Osteocyte (in vitro differentiated cells): Measurements from ENCODE around the gene NPDC1. TPM values are rescaled to one million over a fixed set of nuclear protein-coding genes. Genes with fewer than 3 reads are reported as not detected.
"Not testable (repeated sequence)": the region's sequence is repeated elsewhere in the genome, so short reads cannot be mapped to it uniquely, and the experiment has no call there.

Experiments
- DNase-seq: peaks from one replicate; pipeline ENCODE4 v3.0.0; 2021; ENCODE audit warnings: mixed read lengths; ENCODE audit not compliant: unreplicated experiment; ENCODE audit errors: extremely low spot score
- H3K27ac Mint-ChIP-seq: one replicate; pipeline ENCODE4 v1.8.0; 2021; ENCODE audit warnings: mild to moderate bottlenecking, mixed read lengths; ENCODE audit not compliant: unreplicated experiment
- H3K27me3 Mint-ChIP-seq: one replicate; pipeline ENCODE4 v1.8.0; 2021; ENCODE audit warnings: mixed read lengths; ENCODE audit not compliant: unreplicated experiment
- H3K36me3 Mint-ChIP-seq: one replicate; pipeline ENCODE4 v1.8.0; 2021; ENCODE audit warnings: mixed read lengths; ENCODE audit not compliant: unreplicated experiment
- H3K4me1 Mint-ChIP-seq: one replicate; pipeline ENCODE4 v1.8.0; 2021; ENCODE audit warnings: mixed read lengths; ENCODE audit not compliant: unreplicated experiment
- H3K4me3 Mint-ChIP-seq: one replicate; pipeline ENCODE4 v1.8.0; 2021; ENCODE audit warnings: mild to moderate bottlenecking, moderate library complexity, mixed read lengths; ENCODE audit not compliant: unreplicated experiment
- H3K9me3 Mint-ChIP-seq: one replicate; pipeline ENCODE4 v1.8.0; 2021; ENCODE audit warnings: mixed read lengths; ENCODE audit not compliant: unreplicated experiment
- CTCF ChIP-seq: fragments of 200-600 bp; sonication (generic); IDR thresholded peaks from 2 replicates; pipeline ENCODE4 v1.5.0; 2021; ENCODE audit warnings: antibody characterized with exemption, mild to moderate bottlenecking, moderate library complexity
- total RNA-seq: library from RNA; stranded (reverse); gene quantifications from 2 replicates; pipeline ENCODE4 v1.2.1, GENCODE V29; 2021

Gene NPDC1
- total RNA-seq, 1 donor from 2014 or later: 91.0 TPM

GRCh38 chr9:137065336-137065967, 19.5 kb upstream of the NPDC1 start:
- Mint-ChIP-seq H3K4me3 (no peak overlapping the region), H3K9me3 (no peaks in the 10 kb centered on the region), H3K36me3 (no peaks in the 10 kb centered on the region), H3K27ac (no peak overlapping the region), H3K4me1 (peaks cover 4% of the 10 kb centered on the region), H3K27me3 (no peaks in the 10 kb centered on the region)
- no peak for DNase-seq
- no peak for TF ChIP-seq CTCF

DNA sequence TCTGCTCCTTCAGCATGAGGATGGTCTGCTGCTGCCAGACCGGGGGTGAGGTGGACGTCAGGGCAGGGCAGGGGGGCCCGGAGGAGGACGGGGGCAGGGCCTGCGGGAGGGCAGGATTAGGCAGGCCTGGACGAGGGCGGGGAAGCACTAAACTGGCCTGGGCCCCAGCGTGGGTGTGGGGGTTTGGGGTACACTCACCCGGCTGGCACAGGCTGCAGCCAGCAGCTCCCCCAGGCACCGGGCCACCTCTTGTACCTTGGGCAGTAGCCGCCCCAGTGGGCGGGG, 18.8 kb upstream of the NPDC1 start:
- no peak overlapping the region for H3K4me3 Mint-ChIP-seq
- H3K27me3 Mint-ChIP-seq: no peaks in the 10 kb centered on the region
- H3K27ac Mint-ChIP-seq: no peak overlapping the region
- TF ChIP-seq CTCF: no peak
- no peaks in the 10 kb centered on the region for H3K9me3 Mint-ChIP-seq
- no peak for DNase-seq
- no peaks in the 10 kb centered on the region for H3K36me3 Mint-ChIP-seq
- H3K4me1 Mint-ChIP-seq: peaks cover 3% of the 10 kb centered on the region

DNA sequence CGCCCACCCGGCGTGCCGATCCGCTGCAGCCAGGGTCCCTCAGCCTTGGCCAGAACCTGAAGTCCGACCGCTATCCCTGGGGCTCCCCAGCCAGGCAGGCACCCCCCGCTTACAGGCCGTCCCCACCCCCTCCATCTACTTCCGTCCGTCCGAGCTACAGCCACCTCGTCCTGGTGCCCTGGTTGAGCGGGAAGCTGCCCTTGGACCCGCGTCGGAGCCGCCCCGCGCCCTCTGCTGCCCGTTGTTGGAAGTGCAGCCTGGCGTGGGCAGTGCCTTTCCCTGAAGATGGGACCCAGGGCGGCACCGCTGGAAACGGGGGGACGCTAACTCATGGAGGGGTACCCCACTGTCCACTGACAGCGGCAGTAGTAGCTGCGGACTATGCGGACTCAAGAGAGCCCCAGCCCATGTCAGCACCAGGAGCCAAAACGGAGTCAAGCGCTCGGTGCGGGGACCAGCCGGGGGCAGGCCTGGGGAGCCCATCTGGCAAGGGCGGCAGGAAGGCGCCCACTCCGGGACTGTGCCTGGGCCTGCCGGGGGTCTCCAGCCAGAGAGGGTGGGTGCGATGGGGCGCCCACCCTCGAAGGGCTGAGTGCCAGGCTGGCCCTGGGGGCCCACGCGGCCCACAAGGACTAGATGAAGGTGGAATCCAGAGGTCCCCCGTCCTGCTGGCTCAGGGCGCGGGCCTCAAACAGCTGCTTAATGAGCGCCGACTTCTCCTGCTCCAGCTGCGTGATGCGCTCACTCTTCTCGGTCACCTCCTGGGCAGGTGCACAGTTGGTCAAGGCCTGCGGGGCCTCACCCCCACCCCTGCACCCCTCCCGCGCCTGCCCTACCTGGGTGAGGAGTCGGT, 18.3 kb upstream of the NPDC1 start:
- TF ChIP-seq CTCF: peak; percentile 91
- H3K27ac Mint-ChIP-seq: no peak overlapping the region
- no peaks in the 10 kb centered on the region for H3K27me3 Mint-ChIP-seq
- H3K4me1 Mint-ChIP-seq: peaks cover 3% of the 10 kb centered on the region
- no peak overlapping the region for H3K4me3 Mint-ChIP-seq
- H3K36me3 Mint-ChIP-seq: no peaks in the 10 kb centered on the region
- no peak for DNase-seq
- H3K9me3 Mint-ChIP-seq: no peaks in the 10 kb centered on the region

DNA sequence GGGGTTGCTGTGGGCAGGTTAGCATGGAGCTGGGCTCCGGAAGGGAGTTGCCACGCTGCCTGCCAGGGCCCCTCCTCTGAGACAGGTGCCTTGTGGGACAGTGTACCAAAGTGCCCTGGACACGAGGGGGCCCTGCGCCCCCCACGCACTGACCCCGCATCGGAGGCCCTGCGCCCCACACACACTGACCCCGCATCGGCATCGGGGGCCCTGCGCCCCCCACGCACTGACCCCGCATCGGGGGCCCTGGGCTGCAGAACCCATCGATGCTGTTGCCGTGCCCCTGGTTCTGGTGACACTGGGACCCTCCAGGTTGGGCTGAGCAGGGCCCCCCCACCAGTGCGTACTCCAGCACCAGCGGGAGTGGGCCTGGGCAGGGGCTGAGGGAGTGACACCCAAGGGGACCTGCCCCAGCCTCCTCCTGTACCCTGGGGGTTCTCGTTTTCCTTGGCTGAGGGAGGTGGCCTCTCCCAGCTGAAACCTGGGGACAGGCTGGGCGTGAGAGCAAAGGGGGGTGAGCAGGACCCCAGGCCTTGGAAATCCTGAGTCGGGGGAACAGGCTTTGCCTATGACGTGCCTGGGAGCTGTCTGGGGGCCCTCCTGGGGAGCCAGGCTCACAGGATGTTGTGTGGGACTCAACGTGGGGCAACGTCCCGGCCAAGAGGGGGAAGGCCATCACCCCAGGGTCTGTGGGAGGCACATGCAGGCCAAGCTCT, 17.5 kb upstream of the NPDC1 start:
- H3K4me3 Mint-ChIP-seq: no peak overlapping the region
- H3K9me3 Mint-ChIP-seq: no peaks in the 10 kb centered on the region
- no peak overlapping the region for H3K27ac Mint-ChIP-seq
- H3K4me1 Mint-ChIP-seq: peaks cover 3% of the 10 kb centered on the region
- TF ChIP-seq CTCF: no peak
- DNase-seq: no peak
- no peaks in the 10 kb centered on the region for H3K36me3 Mint-ChIP-seq
- no peaks in the 10 kb centered on the region for H3K27me3 Mint-ChIP-seq

DNA sequence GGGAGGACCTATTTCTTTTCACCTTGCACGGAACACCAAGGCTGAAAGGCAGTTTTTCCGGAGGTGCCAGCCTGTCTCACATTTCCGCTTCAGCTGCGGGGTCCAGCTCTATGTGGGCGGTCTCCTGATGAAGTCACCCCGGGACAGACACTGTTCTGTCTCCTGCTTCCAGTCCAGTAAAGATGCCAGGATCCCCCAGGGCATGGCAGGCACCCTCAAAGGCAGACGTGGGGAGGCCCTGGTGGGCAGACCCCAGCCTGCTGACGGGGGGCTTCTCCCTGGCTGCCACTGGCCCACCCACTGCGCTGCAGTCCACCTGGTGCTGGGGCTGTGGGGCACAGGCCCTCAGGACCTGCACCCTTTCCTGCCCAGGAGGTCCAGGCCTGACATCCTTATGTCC, 16.8 kb upstream of the NPDC1 start:
- H3K27me3 Mint-ChIP-seq, H3K36me3 Mint-ChIP-seq, H3K27ac Mint-ChIP-seq, DNase-seq, H3K9me3 Mint-ChIP-seq, H3K4me3 Mint-ChIP-seq, H3K4me1 Mint-ChIP-seq: not testable (repeated sequence)
